Measurements from ENCODE around the gene CYTH3.

- TF ChIP-seq CTCF (IDR thresholded peaks at IDR 0.05), result no peak
- no peak for TF ChIP-seq POLR2AphosphoS5 (IDR thresholded peaks at IDR 0.05)
Observed at GRCh38 chr7:6164010-6164409, 108.4 kb downstream of the CYTH3 start.

All from prostate gland (tissue), 2 donors.